HG02763 (cell line): ENCODE measurements around the gene KRT71.
"Not testable (repeated sequence)": the region's sequence is repeated elsewhere in the genome, so short reads cannot be mapped to it uniquely, and the experiment has no call there.

Experiments used
- ATAC-seq: cut with Tn5 transposase; IDR thresholded peaks from one replicate; pipeline ENCODE4 v1.9.1; 2021; ENCODE audit warnings: mild to moderate bottlenecking, moderate library complexity; ENCODE audit not compliant: unreplicated experiment

The KRT71 gene

DNA sequence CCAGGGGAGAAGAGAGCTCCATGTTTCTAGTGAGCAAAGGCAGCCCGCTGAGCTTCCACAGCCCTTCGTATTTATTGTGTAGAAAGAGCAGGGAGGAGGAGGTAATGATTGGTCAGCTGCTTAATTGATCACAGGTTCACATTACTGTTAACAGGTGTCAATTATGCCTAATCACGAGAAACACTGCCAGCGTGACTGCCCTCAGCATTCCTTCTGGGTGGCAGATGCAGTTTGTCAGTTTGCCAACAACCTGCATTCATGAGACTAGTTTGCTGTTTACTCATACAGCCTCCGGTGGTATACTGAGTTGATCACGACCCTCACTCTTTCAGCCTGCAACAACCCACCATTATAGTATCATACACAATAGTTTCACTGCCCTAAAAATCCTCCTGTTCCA, 52.4 kb downstream of the KRT71 start:
- ATAC-seq: not testable (repeated sequence)

DNA sequence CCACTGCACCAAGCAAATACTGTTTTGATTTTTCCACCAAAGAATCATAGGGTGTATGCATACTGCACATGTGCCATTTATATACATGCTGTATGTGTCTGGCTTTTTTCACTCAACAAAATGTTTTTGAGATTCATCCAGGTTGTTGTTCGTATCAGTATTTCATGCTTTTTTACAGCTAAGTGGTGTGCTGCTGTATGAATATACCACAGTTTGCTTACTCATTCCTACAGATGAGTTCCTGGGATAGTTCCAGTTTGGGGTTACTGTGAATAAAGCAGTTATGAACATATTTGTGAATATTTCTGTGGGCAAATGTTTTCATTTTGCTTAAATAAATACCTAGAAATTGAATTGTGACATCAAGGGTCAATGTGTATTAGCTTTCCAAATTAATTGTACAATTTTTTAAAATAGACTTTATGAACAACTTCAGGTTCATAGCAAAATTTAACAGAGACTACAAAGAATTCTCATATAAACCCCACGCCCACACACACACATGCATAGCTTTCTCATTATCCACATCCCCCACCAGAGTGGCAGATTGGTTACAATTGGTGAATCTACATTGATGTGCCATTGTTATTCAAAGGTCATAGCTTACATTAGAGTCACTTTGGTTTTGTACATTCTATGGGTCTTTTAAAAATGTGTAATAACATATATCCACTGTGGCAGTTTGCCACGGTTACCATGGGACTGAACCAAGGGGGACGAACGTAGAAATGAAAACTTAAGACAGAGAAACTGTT, 53.0 kb downstream of the KRT71 start:
- ATAC-seq: no peak

GRCh38 chr12:52498946-52499345, 54.0 kb downstream of the KRT71 start:
- ATAC-seq: no peak

- no peak for ATAC-seq
These were observed 55.0 kb downstream of the KRT71 start for GRCh38 chr12:52497975-52498374.

DNA sequence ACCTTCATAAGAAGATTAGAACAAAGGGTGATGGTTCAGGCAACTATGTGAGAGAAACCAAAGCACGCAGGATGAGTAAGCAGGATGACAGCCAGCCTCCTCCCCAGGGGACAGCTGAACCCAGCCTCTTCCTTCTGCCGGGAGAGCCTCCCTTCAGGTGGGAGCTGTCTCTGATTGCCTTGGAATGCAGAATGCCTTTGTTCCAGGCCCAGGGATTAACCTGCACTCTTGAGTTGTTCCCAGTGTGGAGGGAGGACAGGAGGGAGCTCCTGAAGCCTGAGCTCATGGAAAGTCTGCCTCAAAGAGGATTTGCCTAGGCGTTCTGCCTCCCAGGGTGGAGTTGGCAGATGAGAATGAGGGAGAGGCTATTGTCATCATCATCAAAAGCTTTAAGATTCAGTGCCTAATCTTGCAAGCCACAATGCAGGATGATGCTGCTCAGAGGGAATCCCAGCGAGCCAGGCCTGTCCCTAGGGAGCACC, 56.3 kb downstream of the KRT71 start:
- ATAC-seq: no peak

DNA sequence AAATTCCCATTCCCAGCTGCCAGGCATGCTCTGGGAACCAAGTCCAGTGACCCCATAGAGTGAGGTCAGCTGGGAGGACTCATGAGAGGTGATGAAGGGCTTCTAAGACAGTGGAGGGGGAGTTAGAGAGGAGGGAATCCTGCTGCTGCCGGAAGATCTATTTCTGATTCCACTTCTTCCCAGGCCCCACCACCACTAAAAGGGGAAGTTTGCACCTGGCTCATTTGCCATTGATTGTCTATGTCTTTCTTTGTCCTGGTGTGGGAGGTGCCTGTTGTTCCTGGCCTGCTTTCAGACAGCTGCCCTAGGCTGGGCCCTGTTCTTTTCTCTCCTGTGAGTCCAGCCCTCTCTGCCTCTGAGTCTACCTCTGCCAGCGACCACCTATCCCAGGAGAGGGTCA, 56.9 kb downstream of the KRT71 start:
- no peak for ATAC-seq

DNA sequence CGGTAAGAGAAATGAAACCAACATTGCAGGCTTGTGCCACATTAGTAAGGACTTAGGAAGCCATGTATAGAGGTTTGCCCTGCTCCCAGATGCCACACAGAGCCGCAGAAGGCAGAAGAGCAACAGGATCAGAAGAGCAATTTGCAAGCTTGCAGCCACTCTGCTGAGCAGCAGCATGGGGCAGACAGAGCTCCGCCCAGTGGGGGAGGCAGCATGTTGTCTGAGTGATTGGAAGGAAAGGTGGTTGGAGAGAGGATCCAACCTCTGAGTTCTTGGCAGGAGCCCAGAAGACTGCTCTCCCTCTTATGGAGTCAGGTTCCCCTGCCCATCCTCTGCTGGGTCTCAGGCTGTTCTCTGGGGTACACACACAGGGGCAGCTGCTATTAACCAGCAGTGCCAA, 57.6 kb downstream of the KRT71 start:
- ATAC-seq: no peak

- no peak for ATAC-seq
These were observed 58.4 kb downstream of the KRT71 start for GRCh38 chr12:52494518-52494917.

DNA sequence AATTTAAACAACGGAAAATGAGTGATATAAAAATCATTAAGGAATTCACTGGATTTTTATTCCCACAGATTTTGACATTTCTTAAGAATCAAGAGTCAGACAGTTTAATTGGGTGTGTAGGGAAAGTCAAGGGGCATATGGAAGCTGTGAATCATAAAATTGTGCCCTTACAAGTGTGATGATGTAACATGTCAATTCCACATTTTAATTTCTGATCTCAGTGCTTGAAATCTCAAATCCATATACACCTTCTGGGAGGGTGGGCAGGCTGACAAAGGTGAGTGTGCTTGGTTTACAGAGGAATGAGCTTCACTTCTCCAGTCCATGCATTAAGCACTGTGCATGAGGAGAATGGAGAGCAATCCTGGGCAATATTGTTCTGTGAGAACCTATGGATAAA, 58.8 kb downstream of the KRT71 start:
- ATAC-seq: no peak
